Esophagus squamous epithelium (tissue), 5 donors: ENCODE measurements around the gene AMMECR1. TPM values are rescaled to one million over a fixed set of nuclear protein-coding genes. Genes with fewer than 3 reads are reported as not detected.

Experiments
- DNase-seq: peaks from one replicate; lab custom pipeline; 2025; lab: John Stamatoyannopoulos, UW
- H3K27ac ChIP-seq, 4 donors: fragments of 200-600 bp; sonication (generic); one replicate each; pipeline ENCODE4 v1.5.1; 2016 to 2019; ENCODE audit warnings: mild to moderate bottlenecking in 1 of 4
- H3K27me3 ChIP-seq, 4 donors: fragments of 200-600 bp; sonication (generic); 1 replicate in 3 of 4; 2 replicates in 1 of 4; pipeline versions ENCODE4 v1.5.1 to v1.6.0; 2017 to 2021; ENCODE audit warnings: antibody characterized with exemption in 1 of 4
- H3K36me3 ChIP-seq, 3 donors: fragments of 200-600 bp; sonication (generic); one replicate each; pipeline ENCODE4 v1.5.1; 2016 to 2019
- H3K4me1 ChIP-seq, 3 donors: fragments of 200-600 bp; sonication (generic); one replicate each; pipeline ENCODE4 v1.5.1; 2017 to 2019
- H3K4me3 ChIP-seq, 4 donors: fragments of 200-600 bp; sonication (generic); 1 replicate in 3 of 4; 2 replicates in 1 of 4; pipeline ENCODE4 v1.5.1; 2016 to 2019; ENCODE audit warnings: mild to moderate bottlenecking in 2 of 4, moderate library complexity in 1 of 4
- H3K9me3 ChIP-seq, 3 donors: fragments of 200-600 bp; sonication (generic); one replicate each; pipeline ENCODE4 v1.5.1; 2016 to 2019
- CTCF ChIP-seq, 6 experiments: fragments of 450-650 bp in 4 of 6; fragments of 200-600 bp in 2 of 6; sonication (generic) in 2 of 6; IDR thresholded peaks; one replicate each; pipeline ENCODE4 v1.5.1; 2016 to 2019; ENCODE audit warnings: antibody characterized with exemption in 6 of 6, mild to moderate bottlenecking in 4 of 6, moderate library complexity in 4 of 6
- POLR2A ChIP-seq, 4 donors: fragments of 450-650 bp; IDR thresholded peaks; one replicate each; pipeline ENCODE4 v1.6.1; 2017; ENCODE audit warnings: antibody characterized with exemption in 4 of 4, mild to moderate bottlenecking in 4 of 4, moderate library complexity in 3 of 4
- WGBS, 2 donors: methylation state at CpG; one replicate each; pipeline ENCODE4 v1.1.5; 2018; 5-methylcytosine and 5-hydroxymethylcytosine counted together
- intact Hi-C: fragments of 100-400 bp; cut with DNase I; formaldehyde crosslinking; loops from one replicate; pipeline ENCODE4 v1.15.0; 2022
- total RNA-seq, 4 donors: library from RNA; depleted of rRNA; stranded (reverse); fragments of >200 nt; gene quantifications; one replicate each; pipeline ENCODE4 v1.1.0, GENCODE V29; 2016
- donor health status: DM: yes; HTN: yes; CAD: no.

Gene AMMECR1
- total RNA-seq, 4 donors from 2014 or later, result 9.3 to 33.2 (median 14.5) TPM

- H3K9me3 ChIP-seq, result no peaks in the 10 kb centered on the region
- intact Hi-C loops, result no loop called here
- no peak for TF ChIP-seq POLR2A (IDR thresholded peaks at IDR 0.05)
- H3K4me1 ChIP-seq, result no peaks in the 10 kb centered on the region
- no peak for DNase-seq
- H3K27ac ChIP-seq, result no peak overlapping the region
- no peaks in the 10 kb centered on the region for H3K27me3 ChIP-seq
- 65 to 96% methylated on average over 1 of the region's 1 CpG for WGBS, 2 donors
- H3K36me3 ChIP-seq, result no peaks in the 10 kb centered on the region
- no peak overlapping the region for H3K4me3 ChIP-seq
Observed at GRCh38 chrX:110251961-110252360, 65.9 kb downstream of the AMMECR1 start.

DNA sequence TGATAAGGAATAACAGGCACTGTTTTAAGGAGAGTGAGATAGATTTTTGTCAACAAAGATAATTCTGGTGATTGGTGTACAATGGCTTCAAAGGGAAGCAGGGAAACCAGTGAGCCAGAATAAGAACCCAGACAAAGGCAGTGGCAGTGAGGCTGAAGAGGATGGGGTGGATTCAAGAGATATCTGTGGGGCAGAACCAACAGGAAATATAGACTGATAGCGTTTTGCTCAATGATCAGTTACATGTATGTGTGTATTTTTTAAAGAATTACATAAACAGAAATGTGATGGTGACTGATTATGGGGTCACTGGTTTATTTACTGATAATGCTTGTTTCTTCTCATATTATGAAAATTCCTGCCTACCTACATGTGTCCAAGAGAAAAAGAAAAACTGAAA is 66.4 kb downstream of the AMMECR1 start:
- no peaks in the 10 kb centered on the region for H3K36me3 ChIP-seq
- H3K4me1 ChIP-seq, result no peaks in the 10 kb centered on the region
- H3K9me3 ChIP-seq, result no peaks in the 10 kb centered on the region
- no peak for TF ChIP-seq CTCF (IDR thresholded peaks at IDR 0.05)
- no peak for TF ChIP-seq POLR2A (IDR thresholded peaks at IDR 0.05)
- intact Hi-C loops, result no loop called here
- no peak for DNase-seq
- WGBS, 2 donors, result 56 to 80% methylated on average over 1 of the region's 1 CpG
- no peaks in the 10 kb centered on the region for H3K27me3 ChIP-seq
- no peak overlapping the region for H3K27ac ChIP-seq
- no peak overlapping the region for H3K4me3 ChIP-seq

DNA sequence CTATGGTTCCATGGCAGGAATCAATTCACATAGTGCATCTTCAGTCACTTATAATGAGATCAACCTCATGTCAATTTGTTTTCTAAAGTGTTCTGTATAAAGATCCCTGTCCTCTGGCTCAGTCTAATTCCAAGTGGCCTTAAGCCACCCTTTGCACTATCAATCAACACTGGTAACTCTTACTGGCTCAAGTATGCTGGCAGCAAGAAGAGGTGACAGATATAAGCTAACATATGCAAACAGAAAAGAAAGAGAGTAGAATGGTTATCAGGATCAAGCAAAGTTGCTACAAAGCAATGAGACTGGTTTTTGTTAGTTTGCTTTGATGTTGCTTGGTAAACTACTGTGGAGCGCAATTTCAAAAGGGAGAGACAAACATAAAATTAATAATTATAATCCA is 67.0 kb downstream of the AMMECR1 start:
- 67 to 100% methylated on average over 1 of the region's 1 CpG for WGBS, 2 donors
- Histone ChIP-seq H3K9me3 (no peaks in the 10 kb centered on the region), H3K27me3 (no peaks in the 10 kb centered on the region), H3K4me3 (no peak overlapping the region), H3K36me3 (no peaks in the 10 kb centered on the region), H3K27ac (no peak overlapping the region), H3K4me1 (no peaks in the 10 kb centered on the region)
- no peak for TF ChIP-seq POLR2A (IDR thresholded peaks at IDR 0.05)
- no peak for TF ChIP-seq CTCF (IDR thresholded peaks at IDR 0.05)
- intact Hi-C loops, result no loop called here
- no peak for DNase-seq

- DNase-seq, result no peak
- Histone ChIP-seq H3K27me3 (no peaks in the 10 kb centered on the region), H3K4me3 (no peak overlapping the region), H3K9me3 (no peaks in the 10 kb centered on the region), H3K27ac (no peak overlapping the region), H3K4me1 (no peaks in the 10 kb centered on the region), H3K36me3 (no peaks in the 10 kb centered on the region)
- TF ChIP-seq POLR2A (IDR thresholded peaks at IDR 0.05) (no peak), CTCF (IDR thresholded peaks at IDR 0.05) (no peak)
- 53% methylated on average over 1 of the region's 1 CpG; no CpG with 5 or more reads in 1 of the 2 donors for WGBS, 2 donors
- intact Hi-C loops, result no loop called here
Observed at GRCh38 chrX:110248578-110248977, 69.3 kb downstream of the AMMECR1 start.

GRCh38 chrX:110245011-110245410 is 72.9 kb downstream of the AMMECR1 start:
- no peak for DNase-seq
- no peaks in the 10 kb centered on the region for H3K36me3 ChIP-seq
- intact Hi-C loops, result no loop called here
- no peaks in the 10 kb centered on the region for H3K9me3 ChIP-seq
- TF ChIP-seq CTCF (IDR thresholded peaks at IDR 0.05) (no peak), POLR2A (IDR thresholded peaks at IDR 0.05) (no peak)
- H3K27me3 ChIP-seq, result no peaks in the 10 kb centered on the region
- no peak overlapping the region for H3K27ac ChIP-seq
- no peak overlapping the region for H3K4me3 ChIP-seq
- peaks cover 0 to 17% (median 0%) of the 10 kb centered on the region in 3 donors for H3K4me1 ChIP-seq

DNA sequence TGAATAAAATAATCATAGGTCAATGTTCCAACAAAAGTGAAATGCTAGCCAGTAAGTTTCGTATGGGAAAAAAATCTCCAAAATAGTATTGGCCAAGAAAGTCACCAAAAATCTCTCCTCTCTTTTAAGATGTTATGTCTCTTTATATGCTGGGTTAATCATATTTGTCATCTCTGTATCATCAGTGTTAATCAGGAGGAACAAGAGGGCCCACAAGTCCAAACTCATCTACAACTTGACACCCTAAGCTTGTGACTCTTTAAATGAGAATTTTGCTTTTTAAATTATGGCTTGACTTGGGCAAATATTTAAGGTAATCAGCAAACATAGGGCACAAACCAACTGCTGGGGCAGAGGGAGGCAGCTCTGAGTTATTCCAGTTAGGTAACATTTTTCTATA is 75.5 kb downstream of the AMMECR1 start:
- WGBS, 2 donors, result 42 to 55% methylated on average over 1 of the region's 1 CpG
- DNase-seq, result no peak
- no peak for TF ChIP-seq POLR2A (IDR thresholded peaks at IDR 0.05)
- no peak for TF ChIP-seq CTCF (IDR thresholded peaks at IDR 0.05)
- H3K36me3 ChIP-seq, result no peaks in the 10 kb centered on the region
- H3K27me3 ChIP-seq, result no peaks in the 10 kb centered on the region
- no peak overlapping the region for H3K4me3 ChIP-seq
- peaks cover 0 to 22% (median 4%) of the 10 kb centered on the region in 3 donors for H3K4me1 ChIP-seq
- intact Hi-C loops, result no loop called here
- H3K27ac ChIP-seq, result no peak overlapping the region
- no peaks in the 10 kb centered on the region for H3K9me3 ChIP-seq
